ENCODE measurements around the gene UBA5. TPM values are rescaled to one million over a fixed set of nuclear protein-coding genes. Genes with fewer than 3 reads are reported as not detected.

The UBA5 gene
- total and polyA plus RNA-seq, 2 of the 13 experiments (the other 11 are each of a cell fraction or from before 2014, with no cell fraction given): 30.2 to 46.8 TPM

DNA sequence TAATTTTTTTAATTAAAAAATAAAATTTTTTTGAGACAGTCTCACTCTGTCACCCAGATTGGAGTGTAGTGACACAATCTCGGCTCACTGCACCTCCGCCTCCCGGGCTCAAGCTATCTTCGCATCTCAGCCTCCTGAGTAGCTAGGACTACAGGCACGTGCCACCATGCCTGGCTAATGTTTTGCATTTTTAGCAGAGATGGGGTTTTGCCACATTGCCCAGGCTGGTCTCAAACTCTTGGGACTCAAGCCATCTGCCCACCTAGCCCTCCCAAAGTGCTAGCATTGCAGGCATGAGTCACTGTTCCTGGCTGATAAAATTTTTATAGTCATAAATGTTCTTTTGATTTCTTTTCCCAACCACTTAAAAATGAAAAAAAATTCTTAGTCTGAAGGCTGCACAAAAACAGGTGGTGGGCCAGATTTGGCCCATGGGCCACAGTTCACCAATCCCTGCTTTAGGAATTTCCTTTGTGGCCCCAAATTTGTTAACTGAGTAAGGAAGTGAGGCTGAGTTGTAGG, 9.2 kb downstream of the UBA5 start (continued):
- TF ChIP-seq, protein P1, sequence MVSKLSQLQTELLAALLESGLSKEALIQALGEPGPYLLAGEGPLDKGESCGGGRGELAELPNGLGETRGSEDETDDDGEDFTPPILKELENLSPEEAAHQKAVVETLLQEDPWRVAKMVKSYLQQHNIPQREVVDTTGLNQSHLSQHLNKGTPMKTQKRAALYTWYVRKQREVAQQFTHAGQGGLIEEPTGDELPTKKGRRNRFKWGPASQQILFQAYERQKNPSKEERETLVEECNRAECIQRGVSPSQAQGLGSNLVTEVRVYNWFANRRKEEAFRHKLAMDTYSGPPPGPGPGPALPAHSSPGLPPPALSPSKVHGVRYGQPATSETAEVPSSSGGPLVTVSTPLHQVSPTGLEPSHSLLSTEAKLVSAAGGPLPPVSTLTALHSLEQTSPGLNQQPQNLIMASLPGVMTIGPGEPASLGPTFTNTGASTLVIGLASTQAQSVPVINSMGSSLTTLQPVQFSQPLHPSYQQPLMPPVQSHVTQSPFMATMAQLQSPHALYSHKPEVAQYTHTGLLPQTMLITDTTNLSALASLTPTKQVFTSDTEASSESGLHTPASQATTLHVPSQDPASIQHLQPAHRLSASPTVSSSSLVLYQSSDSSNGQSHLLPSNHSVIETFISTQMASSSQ (IDR thresholded peaks at IDR 0.05; ENCODE audit: low read depth): no peak
- TF ChIP-seq, protein P1 (CRISPR knock-in tag; IDR thresholded peaks at IDR 0.05; ENCODE audit: borderline replicate concordance): no peak

DNA sequence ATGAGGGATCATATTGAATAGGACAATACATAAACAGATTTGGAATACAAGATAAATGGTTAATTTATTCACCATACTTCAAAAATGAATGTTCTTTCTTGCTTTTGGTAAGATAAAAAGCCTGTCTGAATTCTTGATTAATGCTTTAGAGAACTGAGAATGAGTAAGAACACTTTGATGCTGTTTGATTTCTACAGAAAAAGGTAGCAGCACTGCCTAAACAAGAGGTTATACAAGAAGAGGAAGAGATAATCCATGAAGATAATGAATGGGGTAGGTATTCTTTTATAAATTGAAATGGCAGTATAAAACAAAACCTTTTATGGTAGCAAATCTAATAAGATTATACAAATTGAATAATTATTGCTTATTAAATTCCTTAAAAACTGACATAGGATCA, 15.3 kb downstream of the UBA5 start:
- Histone ChIP-seq H3K9me3 (ENCODE audit: low read length) (no peaks in the 10 kb centered on the region), H3K36me3 (replicated peaks in 1 of 2; ENCODE audit: control insufficient read depth in 1 of 2, insufficient read depth in 2 of 2, low read length in 2 of 2) (peaks cover 5 to 45% of the 10 kb centered on the region in 2 experiments; a peak in 4 of 5 replicates)
- POLR2A ChIA-PET: no interaction called here

More for the DNA sequence above, 15.3 kb downstream of the UBA5 start:
- no peaks in the 10 kb centered on the region for H3K4me1 ChIP-seq (ENCODE audit: insufficient read depth, low read length)
- intact Hi-C loops (cut with micrococcal nuclease; ENCODE audit: unreplicated experiment): no loop called here
- in situ Hi-C loops (cut with HindIII; ENCODE audit: extremely low pct_ligation_motif_present, low pct_unique_long_range_greater_than_20kb): no loop called here
- no peak overlapping the region for H3K4me2 ChIP-seq (ENCODE audit: low read depth, low read length)
- no peak for ATAC-seq
- no peak overlapping the region for H2AFZ ChIP-seq (ENCODE audit: low read length)
- H3K27ac ChIP-seq (ENCODE audit: extremely low read length, insufficient read depth, low read length): no peak overlapping the region
- CTCF ChIA-PET (ENCODE audit: low intra/inter-chr PET ratio, low total read pairs): no interaction called here
- BruUV-seq (replicated peaks): no TSS peak
- DNase-seq (ENCODE audit: low spot score): no peak
- no peak overlapping the region for H3K9ac ChIP-seq (ENCODE audit: insufficient read depth, low read depth, low read length)
- H3K4me3 ChIP-seq (replicated peaks in 1 of 3; ENCODE audit: insufficient read depth in 1 of 3, low read depth in 2 of 3, low read length in 3 of 3): no peak overlapping the region
- no peaks in the 10 kb centered on the region for H3K79me2 ChIP-seq (ENCODE audit: insufficient read depth, low read length)
- H4K20me1 ChIP-seq (ENCODE audit: insufficient read depth, low read length): no peaks in the 10 kb centered on the region
- TF ChIP-seq TCF7L2 (IDR thresholded peaks at IDR 0.05; ENCODE audit: low read depth, low read length) (no peak), JDP2 (CRISPR knock-in tag; IDR thresholded peaks at IDR 0.05; ENCODE audit: borderline replicate concordance) (no peak), HOXD1 (CRISPR knock-in tag; IDR thresholded peaks at IDR 0.05) (no peak), DNMT1 (CRISPR knock-in tag; IDR thresholded peaks at IDR 0.05) (no peak), MIER3 (CRISPR knock-in tag; IDR thresholded peaks at IDR 0.05; ENCODE audit: borderline replicate concordance) (no peak), ATM (IDR thresholded peaks at IDR 0.05; ENCODE audit: borderline replicate concordance) (no peak), NAIF1 (CRISPR knock-in tag; IDR thresholded peaks at IDR 0.05; ENCODE audit: borderline replicate concordance) (no peak), ZNF777 (CRISPR knock-in tag; IDR thresholded peaks at IDR 0.05) (no peak), ZFY (CRISPR knock-in tag; IDR thresholded peaks at IDR 0.05) (no peak), POLR2AphosphoS2 (IDR thresholded peaks at IDR 0.05; ENCODE audit: low read depth, low read length) (no peak), NR2C2 (CRISPR knock-in tag; IDR thresholded peaks at IDR 0.05; ENCODE audit: borderline replicate concordance) (no peak), FOXA3 (CRISPR knock-in tag; IDR thresholded peaks at IDR 0.05) (no peak), ZNF354B (CRISPR knock-in tag; IDR thresholded peaks at IDR 0.05) (no peak), HNF4A (CRISPR knock-in tag; IDR thresholded peaks at IDR 0.05) (no peak), MED13 (CRISPR knock-in tag; IDR thresholded peaks at IDR 0.05) (no peak), ZFP41 (CRISPR knock-in tag; IDR thresholded peaks at IDR 0.05; ENCODE audit: borderline replicate concordance) (no peak)
- TF ChIP-seq, protein P2, sequence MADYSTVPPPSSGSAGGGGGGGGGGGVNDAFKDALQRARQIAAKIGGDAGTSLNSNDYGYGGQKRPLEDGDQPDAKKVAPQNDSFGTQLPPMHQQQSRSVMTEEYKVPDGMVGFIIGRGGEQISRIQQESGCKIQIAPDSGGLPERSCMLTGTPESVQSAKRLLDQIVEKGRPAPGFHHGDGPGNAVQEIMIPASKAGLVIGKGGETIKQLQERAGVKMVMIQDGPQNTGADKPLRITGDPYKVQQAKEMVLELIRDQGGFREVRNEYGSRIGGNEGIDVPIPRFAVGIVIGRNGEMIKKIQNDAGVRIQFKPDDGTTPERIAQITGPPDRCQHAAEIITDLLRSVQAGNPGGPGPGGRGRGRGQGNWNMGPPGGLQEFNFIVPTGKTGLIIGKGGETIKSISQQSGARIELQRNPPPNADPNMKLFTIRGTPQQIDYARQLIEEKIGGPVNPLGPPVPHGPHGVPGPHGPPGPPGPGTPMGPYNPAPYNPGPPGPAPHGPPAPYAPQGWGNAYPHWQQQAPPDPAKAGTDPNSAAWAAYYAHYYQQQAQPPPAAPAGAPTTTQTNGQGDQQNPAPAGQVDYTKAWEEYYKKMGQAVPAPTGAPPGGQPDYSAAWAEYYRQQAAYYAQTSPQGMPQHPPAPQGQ (CRISPR knock-in tag; IDR thresholded peaks at IDR 0.05; ENCODE audit: borderline replicate concordance): no peak
- no peak for FAIRE-seq
- H3K27me3 ChIP-seq (ENCODE audit: control insufficient read depth in 1 of 2, insufficient read depth in 2 of 2, low read length in 2 of 2): no peaks in the 10 kb centered on the region

All from HepG2 (cell line).